ENCODE results near the gene DENND5A.

Gene DENND5A

GRCh38 chr11:9293646-9294045 is 28.5 kb upstream of the DENND5A start:
- TF ChIP-seq CTCF (IDR thresholded peaks at IDR 0.05) = no peak

GRCh38 chr11:9285850-9286587 is 20.9 kb upstream of the DENND5A start:
- no peak for TF ChIP-seq CTCF (IDR thresholded peaks at IDR 0.05)

GRCh38 chr11:9280655-9281301 is 15.6 kb upstream of the DENND5A start:
- no peak for TF ChIP-seq CTCF (IDR thresholded peaks at IDR 0.05)

GRCh38 chr11:9277176-9277575 is 12.0 kb upstream of the DENND5A start:
- no peak for TF ChIP-seq CTCF (IDR thresholded peaks at IDR 0.05)

DNA sequence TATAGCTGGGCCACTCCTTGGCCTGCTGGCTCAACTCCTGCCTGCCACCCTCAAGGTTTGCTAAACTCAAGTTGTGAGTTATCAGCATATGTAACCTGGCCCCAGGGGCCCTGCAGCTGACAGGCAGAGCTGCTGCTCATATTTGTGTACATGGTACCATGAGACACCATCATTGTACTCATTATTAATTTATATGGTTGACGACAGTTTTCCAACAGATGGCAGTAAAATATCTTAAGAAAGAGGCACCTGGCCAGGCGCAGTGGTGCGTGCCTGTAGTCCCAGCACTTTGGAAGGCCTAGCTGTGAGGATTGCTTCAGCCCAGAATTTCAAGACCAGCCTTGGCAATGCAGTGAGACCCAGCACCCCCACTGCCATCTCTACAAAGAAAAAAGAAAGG is 11.4 kb upstream of the DENND5A start:
- no peak for TF ChIP-seq CTCF (IDR thresholded peaks at IDR 0.05)

- TF ChIP-seq CTCF (IDR thresholded peaks at IDR 0.05) = no peak
These were observed 9.5 kb upstream of the DENND5A start for GRCh38 chr11:9274499-9275258.

GRCh38 chr11:9273376-9274336 is 8.5 kb upstream of the DENND5A start:
- no peak for TF ChIP-seq CTCF (IDR thresholded peaks at IDR 0.05)
